GM12801 (cell line): ENCODE measurements around the gene POLR1H.

ENCODE experiments used
- TF ChIP-seq, protein P1 (sequence below): IDR thresholded peaks from one replicate; pipeline ENCODE4 v1.5.1; 2011; ENCODE audit warnings: control low read depth; ENCODE audit not compliant: insufficient read length; ENCODE audit errors: extremely low read depth

Gene POLR1H

DNA sequence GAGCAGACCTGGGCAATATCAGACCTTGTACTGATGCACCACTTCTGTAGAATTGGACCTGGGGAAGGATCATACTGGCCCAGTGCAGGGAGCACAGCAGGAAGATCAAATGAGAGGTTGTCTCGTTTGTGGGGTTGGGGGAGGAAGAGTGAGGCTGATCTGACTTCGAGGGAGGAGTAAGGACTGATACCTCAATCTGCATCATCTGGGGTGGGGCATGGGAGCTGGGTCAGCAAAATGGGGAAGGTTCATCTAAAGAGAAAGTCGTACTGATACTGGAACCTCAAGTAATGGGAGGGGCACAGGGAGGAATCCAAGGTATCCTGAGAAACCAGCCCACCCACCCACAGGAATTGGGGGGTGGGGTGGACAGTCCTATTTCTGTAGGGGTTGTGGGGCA is 10.8 kb downstream of the POLR1H start:
- TF ChIP-seq, protein P1, sequence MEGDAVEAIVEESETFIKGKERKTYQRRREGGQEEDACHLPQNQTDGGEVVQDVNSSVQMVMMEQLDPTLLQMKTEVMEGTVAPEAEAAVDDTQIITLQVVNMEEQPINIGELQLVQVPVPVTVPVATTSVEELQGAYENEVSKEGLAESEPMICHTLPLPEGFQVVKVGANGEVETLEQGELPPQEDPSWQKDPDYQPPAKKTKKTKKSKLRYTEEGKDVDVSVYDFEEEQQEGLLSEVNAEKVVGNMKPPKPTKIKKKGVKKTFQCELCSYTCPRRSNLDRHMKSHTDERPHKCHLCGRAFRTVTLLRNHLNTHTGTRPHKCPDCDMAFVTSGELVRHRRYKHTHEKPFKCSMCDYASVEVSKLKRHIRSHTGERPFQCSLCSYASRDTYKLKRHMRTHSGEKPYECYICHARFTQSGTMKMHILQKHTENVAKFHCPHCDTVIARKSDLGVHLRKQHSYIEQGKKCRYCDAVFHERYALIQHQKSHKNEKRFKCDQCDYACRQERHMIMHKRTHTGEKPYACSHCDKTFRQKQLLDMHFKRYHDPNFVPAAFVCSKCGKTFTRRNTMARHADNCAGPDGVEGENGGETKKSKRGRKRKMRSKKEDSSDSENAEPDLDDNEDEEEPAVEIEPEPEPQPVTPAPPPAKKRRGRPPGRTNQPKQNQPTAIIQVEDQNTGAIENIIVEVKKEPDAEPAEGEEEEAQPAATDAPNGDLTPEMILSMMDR = no peak

DNA sequence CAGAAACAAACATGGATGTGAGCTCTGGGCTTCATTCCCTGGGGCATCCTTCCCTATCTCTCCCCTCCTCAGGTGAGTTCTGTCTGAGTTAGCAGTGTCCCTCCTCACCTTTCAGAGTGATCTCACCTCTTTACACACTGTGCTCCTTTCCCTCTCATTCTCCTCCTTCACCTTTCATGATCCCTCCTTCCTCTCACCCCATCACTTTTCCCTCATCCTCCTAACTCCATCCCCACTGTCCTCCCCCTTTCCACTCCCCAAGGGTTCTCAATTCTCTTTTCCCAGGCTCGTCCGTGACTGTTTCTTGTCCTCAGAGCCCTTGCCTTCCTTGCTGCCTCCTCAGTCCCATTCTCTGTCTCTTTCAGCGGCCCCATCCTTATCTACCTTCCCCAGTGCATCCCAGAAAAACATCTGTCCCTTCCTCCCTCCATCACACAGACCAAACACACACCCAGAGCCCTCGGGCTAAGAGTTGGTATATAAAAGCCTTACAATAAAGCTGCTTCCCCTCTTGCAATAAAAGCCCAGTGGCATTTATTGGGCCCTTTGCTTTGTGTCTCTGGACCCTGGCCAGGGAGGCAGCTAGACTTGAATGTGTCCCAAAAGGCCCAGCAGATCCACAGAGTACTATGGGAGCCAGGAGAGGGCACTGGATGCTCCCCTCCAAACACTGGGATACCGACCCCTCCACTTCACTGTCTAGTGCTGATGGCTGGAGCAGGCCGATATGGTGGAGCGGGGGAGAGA is 12.6 kb downstream of the POLR1H start:
- TF ChIP-seq, protein P1 = no peak

DNA sequence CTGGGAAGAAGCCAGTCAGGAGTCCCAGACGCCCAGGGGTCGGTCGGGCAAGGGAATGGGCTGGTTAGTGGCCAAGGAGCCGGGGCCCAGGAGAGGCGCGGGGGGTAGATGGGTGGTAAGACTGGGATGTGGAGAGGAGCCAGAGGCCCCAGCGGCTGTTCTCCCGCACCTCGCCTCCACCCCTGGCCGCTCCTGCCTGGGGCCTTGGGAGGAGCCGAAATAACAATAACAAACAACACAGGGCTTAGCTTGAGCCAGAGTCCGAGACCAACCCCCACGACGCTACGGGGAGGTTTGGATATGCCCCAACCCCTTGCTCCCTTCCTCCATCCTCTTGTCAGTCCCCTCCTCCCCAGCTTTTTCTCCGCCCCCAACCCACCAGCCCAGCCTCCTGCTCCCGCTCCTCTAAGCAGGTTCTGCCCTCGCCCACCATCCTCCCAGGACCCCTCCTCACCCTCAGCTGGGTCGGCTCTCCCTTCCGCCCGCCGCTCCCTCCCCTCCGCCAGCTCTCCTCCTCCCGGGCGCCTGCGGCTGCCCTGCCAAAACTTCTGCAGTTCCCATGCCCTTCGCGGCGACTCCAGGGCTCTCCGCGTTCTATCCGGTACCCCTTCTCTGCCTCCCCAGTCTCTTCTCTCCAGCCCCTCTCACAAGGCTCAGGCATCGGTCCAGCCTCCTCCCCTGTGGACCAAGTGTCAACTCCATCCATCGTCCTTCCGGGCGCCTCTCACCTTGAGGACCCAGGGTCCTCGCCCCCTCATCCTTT is 13.4 kb downstream of the POLR1H start:
- TF ChIP-seq, protein P1 = no peak

DNA sequence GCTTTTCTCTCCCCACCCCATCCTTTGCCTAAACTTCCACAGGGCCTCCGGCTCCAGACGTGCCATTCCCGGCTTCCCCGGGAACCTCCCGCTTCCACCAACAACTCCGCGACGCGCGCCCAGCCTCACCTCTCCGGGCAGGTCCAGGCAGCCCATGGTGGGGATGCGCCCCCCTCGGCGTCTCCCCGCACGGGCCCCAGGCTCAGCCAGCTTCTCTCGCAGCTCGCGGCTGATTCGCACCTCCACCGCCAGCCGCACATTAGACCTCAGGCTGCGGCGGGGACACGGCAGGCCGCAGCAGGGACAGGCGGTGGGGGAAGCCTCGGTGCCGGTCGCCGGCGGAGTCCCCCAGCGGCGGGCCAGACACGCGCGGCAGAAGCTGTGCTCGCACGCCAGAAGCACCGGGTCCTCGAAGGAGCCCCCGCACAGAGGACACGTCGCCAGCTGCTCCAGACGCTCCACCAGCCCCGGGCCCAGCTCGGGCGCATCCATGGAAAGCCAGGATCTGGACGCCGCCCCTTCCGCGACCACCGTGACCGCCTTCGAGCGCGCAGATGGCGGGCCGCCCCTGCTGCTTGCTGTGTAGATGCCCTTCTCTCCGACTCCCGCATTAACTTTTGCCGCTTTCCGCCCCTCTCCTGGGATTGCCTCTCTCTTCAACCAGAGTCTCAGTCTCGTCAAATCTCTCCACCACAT is 14.2 kb downstream of the POLR1H start, which contains the start of gene RNF39:
Gene RNF39 (minus strand): TSS at position 676 of the 696 bp plus-strand sequence. CDS start 184 bp downstream, at position 492.
- TF ChIP-seq, protein P1 = no peak

DNA sequence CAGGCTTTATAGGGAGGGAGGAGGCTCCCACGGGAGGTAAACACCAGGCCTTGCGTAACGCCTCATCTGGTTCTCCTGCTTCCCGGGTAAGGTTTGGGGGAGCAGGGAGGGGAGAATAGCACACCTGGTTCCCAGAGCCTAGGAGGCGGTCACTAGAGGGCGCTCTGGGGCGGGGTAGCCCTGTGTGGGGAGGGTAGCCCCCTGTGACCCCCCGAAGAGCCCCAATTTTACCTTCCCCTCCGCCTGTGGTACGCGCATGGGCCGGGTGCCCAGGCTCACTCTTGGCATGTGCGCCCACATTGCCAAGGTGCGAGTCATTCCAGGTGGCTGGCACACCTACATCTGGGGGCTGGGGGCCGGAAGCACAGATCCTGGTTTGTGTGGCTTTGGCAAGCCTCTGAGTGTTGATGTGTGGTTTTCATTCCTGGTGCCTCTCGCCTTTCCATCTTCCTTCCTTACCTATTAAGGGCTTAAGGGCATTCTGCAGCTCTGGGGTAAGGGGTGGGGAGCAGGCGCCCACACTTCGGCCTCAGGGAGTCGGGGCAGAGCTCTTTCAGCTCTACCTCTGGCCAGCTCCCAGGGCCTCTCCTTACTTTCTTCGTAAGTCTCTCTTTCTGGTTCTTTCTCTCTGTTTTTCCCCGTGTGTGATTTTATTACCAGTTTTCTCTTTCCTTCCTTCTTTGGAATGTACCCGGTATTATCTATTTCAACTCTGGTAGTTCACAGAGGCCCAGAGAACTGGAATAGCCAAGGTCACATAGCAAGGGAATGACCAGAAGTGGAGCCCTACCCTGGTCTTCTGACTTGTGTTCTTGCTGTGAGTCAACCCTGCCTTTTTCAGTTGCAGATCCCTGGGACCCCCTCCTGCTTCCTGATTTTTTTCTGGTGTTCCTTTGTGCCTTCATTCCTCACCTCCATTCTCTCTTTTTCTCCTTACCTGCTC is 15.0 kb downstream of the POLR1H start:
- TF ChIP-seq, protein P1 = no peak

DNA sequence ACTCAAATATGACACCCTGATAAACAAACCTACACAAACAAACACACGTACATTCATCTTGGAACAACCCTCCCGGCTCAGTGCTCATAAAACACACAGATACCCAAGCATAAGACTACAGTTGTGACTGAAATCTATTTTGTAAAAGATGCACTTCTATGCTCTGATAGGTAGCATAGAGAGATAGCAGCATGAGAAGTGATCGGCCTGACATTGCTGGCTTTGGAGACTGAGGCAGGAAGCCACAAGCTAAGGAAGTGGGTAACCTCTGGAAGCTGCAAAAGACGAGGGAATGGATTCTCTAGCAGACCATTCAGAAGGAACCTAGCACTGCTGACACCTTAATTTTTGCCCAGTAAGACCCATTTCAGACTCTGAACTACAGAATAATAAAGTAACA is 16.2 kb downstream of the POLR1H start:
- TF ChIP-seq, protein P1 = no peak
